SU-DHL-6 (cell line): ENCODE data around the gene ATE1.

Experiments
- EZH2phosphoT487 ChIP-seq: fragments of 200-600 bp; sonication (generic), shearing (Covaris generic); conservative IDR thresholded peaks from 2 replicates; pipeline ENCODE4 v1.6.1; 2018; ENCODE audit warnings: mild to moderate bottlenecking, antibody characterized with exemption, low read length, moderate library complexity, mixed read lengths
- TF ChIP-seq, protein P1 (sequence below): fragments of 200-600 bp; sonication (generic); IDR thresholded peaks from one replicate; pipeline ENCODE4 v1.5.1; 2017; ENCODE audit warnings: antibody characterized with exemption, mild to moderate bottlenecking, low read length, moderate library complexity; ENCODE audit not compliant: insufficient read depth, poor library complexity, severe bottlenecking

GRCh38 chr10:121862042-121862441, 65.8 kb downstream of the ATE1 start:
- no peak for TF ChIP-seq EZH2phosphoT487
- TF ChIP-seq, protein P1, sequence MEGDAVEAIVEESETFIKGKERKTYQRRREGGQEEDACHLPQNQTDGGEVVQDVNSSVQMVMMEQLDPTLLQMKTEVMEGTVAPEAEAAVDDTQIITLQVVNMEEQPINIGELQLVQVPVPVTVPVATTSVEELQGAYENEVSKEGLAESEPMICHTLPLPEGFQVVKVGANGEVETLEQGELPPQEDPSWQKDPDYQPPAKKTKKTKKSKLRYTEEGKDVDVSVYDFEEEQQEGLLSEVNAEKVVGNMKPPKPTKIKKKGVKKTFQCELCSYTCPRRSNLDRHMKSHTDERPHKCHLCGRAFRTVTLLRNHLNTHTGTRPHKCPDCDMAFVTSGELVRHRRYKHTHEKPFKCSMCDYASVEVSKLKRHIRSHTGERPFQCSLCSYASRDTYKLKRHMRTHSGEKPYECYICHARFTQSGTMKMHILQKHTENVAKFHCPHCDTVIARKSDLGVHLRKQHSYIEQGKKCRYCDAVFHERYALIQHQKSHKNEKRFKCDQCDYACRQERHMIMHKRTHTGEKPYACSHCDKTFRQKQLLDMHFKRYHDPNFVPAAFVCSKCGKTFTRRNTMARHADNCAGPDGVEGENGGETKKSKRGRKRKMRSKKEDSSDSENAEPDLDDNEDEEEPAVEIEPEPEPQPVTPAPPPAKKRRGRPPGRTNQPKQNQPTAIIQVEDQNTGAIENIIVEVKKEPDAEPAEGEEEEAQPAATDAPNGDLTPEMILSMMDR, result no peak
